Measurements from ENCODE around the gene GNAT3.

- TF ChIP-seq ZNF777 (tag by site-specific recombination; IDR thresholded peaks at IDR 0.05; ENCODE audit: borderline replicate concordance): no peak
- no peak for TF ChIP-seq ZFP3 (tag by site-specific recombination; IDR thresholded peaks at IDR 0.05; ENCODE audit: low read depth)
- no peak for TF ChIP-seq TCF7L2 (IDR thresholded peaks at IDR 0.05; ENCODE audit: borderline replicate concordance, low read depth, low read length)
- no peak for TF ChIP-seq PATZ1 (tag by site-specific recombination; IDR thresholded peaks at IDR 0.05)
- no peak for TF ChIP-seq CTCF (tag by site-specific recombination; IDR thresholded peaks at IDR 0.05)
- TF ChIP-seq ZNF138 (tag by site-specific recombination; IDR thresholded peaks at IDR 0.05; ENCODE audit: borderline replicate concordance): no peak
- TF ChIP-seq, protein P1, sequence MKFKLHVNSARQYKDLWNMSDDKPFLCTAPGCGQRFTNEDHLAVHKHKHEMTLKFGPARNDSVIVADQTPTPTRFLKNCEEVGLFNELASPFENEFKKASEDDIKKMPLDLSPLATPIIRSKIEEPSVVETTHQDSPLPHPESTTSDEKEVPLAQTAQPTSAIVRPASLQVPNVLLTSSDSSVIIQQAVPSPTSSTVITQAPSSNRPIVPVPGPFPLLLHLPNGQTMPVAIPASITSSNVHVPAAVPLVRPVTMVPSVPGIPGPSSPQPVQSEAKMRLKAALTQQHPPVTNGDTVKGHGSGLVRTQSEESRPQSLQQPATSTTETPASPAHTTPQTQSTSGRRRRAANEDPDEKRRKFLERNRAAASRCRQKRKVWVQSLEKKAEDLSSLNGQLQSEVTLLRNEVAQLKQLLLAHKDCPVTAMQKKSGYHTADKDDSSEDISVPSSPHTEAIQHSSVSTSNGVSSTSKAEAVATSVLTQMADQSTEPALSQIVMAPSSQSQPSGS (tag by site-specific recombination; IDR thresholded peaks at IDR 0.05; ENCODE audit: low read depth): no peak
Observed at GRCh38 chr7:80478683-80479082, 33.2 kb downstream of the GNAT3 start.
